CD14-positive monocyte (primary cell): Measurements from ENCODE around the gene GALNTL6. TPM values are rescaled to one million over a fixed set of nuclear protein-coding genes. Genes with fewer than 3 reads are reported as not detected.

ENCODE experiments used
- DNase-seq, 3 donors: peaks; one replicate each; pipeline ENCODE4 v3.0.0-alpha.2; 2011 to 2022
- H2AFZ ChIP-seq: 2 replicates; pipeline ENCODE4 v1.6.0; 2012; ENCODE audit warnings: mild to moderate bottlenecking, low read depth, low read length, inconsistent platforms; ENCODE audit not compliant: insufficient read depth, poor library complexity, severe bottlenecking
- H3K27ac ChIP-seq, 2 donors: 1 replicate in 1 of 2; 2 replicates in 1 of 2; pipeline ENCODE4 v1.5.1; 2012 to 2013; ENCODE audit warnings: low read length in 2 of 2, control low read depth in 1 of 2, inconsistent platforms in 1 of 2, low read depth in 1 of 2, mild to moderate bottlenecking in 1 of 2
- H3K27me3 ChIP-seq, 2 donors: one replicate each; pipeline versions ENCODE4 v1.6.0 to v1.6.1; 2011 to 2013; ENCODE audit warnings: low read length in 2 of 2; ENCODE audit not compliant: control insufficient read depth in 2 of 2, insufficient read depth in 2 of 2
- H3K36me3 ChIP-seq, 2 donors: replicated peaks in 1 of 2; 1 replicate in 1 of 2; 2 replicates in 1 of 2; pipeline versions ENCODE4 v1.5.1 to v1.6.1; 2012 to 2013; ENCODE audit warnings: low read length in 2 of 2, control low read depth in 1 of 2, inconsistent platforms in 1 of 2, mild to moderate bottlenecking in 1 of 2; ENCODE audit not compliant: insufficient read depth in 2 of 2, control insufficient read depth in 1 of 2
- H3K4me1 ChIP-seq, 2 donors: 1 replicate in 1 of 2; 2 replicates in 1 of 2; pipeline versions ENCODE4 v1.5.1 to v1.6.1; 2012 to 2013; ENCODE audit warnings: low read length in 2 of 2, control low read depth in 1 of 2, inconsistent platforms in 1 of 2, mild to moderate bottlenecking in 1 of 2, moderate library complexity in 1 of 2; ENCODE audit not compliant: insufficient read depth in 2 of 2, control insufficient read depth in 1 of 2
- H3K4me2 ChIP-seq: replicated peaks from 2 replicates; pipeline ENCODE3; 2012; ENCODE audit warnings: low read length, moderate library complexity, mild to moderate bottlenecking; ENCODE audit not compliant: poor library complexity, severe bottlenecking; ENCODE audit errors: extremely low read depth
- H3K4me3 ChIP-seq, 3 experiments: fragments of 200-600 bp in 1 of 3; sonication (generic) in 1 of 3; replicated peaks in 1 of 3; 1 replicate in 2 of 3; 2 replicates in 1 of 3; pipeline ENCODE4 v1.5.1; 2011 to 2013; ENCODE audit warnings: low read length in 3 of 3, mild to moderate bottlenecking in 3 of 3, control low read depth in 2 of 3, low read depth in 2 of 3, inconsistent platforms in 1 of 3, moderate library complexity in 1 of 3
- H3K79me2 ChIP-seq: 2 replicates; pipeline ENCODE4 v1.6.0; 2012; ENCODE audit warnings: mild to moderate bottlenecking, control low read depth, inconsistent platforms, low read length, moderate library complexity; ENCODE audit not compliant: insufficient read depth
- H3K9ac ChIP-seq: 2 replicates; pipeline ENCODE4 v1.6.0; 2017; ENCODE audit warnings: low read length, mild to moderate bottlenecking; ENCODE audit not compliant: insufficient read depth, poor library complexity, severe bottlenecking
- H3K9me3 ChIP-seq, 2 donors: replicated peaks in 1 of 2; 1 replicate in 1 of 2; 2 replicates in 1 of 2; pipeline versions ENCODE4 v1.5.1 to v1.6.1; 2012 to 2013; ENCODE audit warnings: low read length in 2 of 2, control low read depth in 1 of 2; ENCODE audit not compliant: control insufficient read depth in 1 of 2, insufficient read depth in 1 of 2
- H4K20me1 ChIP-seq: 2 replicates; pipeline ENCODE4 v1.6.0; 2012; ENCODE audit warnings: mild to moderate bottlenecking, low read length, control low read depth, moderate library complexity; ENCODE audit not compliant: insufficient read depth
- H3K27ac Mint-ChIP-seq, 7 donors: one replicate each; pipeline ENCODE4 v1.8.0; 2020; ENCODE audit warnings: mild to moderate bottlenecking in 7 of 7, mixed read lengths in 7 of 7, moderate library complexity in 6 of 7, inconsistent platforms in 2 of 7
- H3K27me3 Mint-ChIP-seq, 3 donors: one replicate each; pipeline ENCODE4 v1.8.0; 2021 to 2022; ENCODE audit warnings: low read depth in 3 of 3, mild to moderate bottlenecking in 3 of 3, mixed read lengths in 3 of 3, moderate library complexity in 3 of 3, inconsistent platforms in 1 of 3
- H3K36me3 Mint-ChIP-seq, 2 donors: one replicate each; pipeline ENCODE4 v1.8.0; 2020; ENCODE audit warnings: mixed read lengths in 2 of 2, inconsistent platforms in 1 of 2, mild to moderate bottlenecking in 1 of 2
- H3K4me1 Mint-ChIP-seq: one replicate; pipeline ENCODE4 v1.8.0; 2020; ENCODE audit warnings: mild to moderate bottlenecking, mixed read lengths
- H3K4me3 Mint-ChIP-seq, 2 donors: one replicate each; pipeline ENCODE4 v1.8.0; 2020; ENCODE audit warnings: mild to moderate bottlenecking in 2 of 2, mixed read lengths in 2 of 2, moderate library complexity in 1 of 2
- H3K9me3 Mint-ChIP-seq, 7 donors: one replicate each; pipeline ENCODE4 v1.8.0; 2020 to 2022; ENCODE audit warnings: mixed read lengths in 7 of 7, mild to moderate bottlenecking in 6 of 7, moderate library complexity in 6 of 7, inconsistent platforms in 2 of 7
- CTCF ChIP-seq: fragments of 200-600 bp; IDR thresholded peaks from one replicate; pipeline ENCODE4 v1.8.0; 2022; ENCODE audit warnings: antibody characterized with exemption, mild to moderate bottlenecking
- WGBS: methylation state at CpG from one replicate; pipeline ENCODE4 v1.1.5; 2013; ENCODE audit warnings: missing lambda C conversion rate; ENCODE audit not compliant: insufficient coverage; 5-methylcytosine and 5-hydroxymethylcytosine counted together
- intact Hi-C, 2 donors: fragments of 100-400 bp; cut with micrococcal nuclease; formaldehyde crosslinking; loops; one replicate each; pipeline versions ENCODE4 v1.15.0 to v1.15.1; 2023
- polyA plus RNA-seq, 3 donors: library from polyadenylated mRNA; depleted of rRNA in 1 of 3; unstranded in 2 of 3; stranded (reverse) in 1 of 3; fragments of 300-500 nt in 2 of 3; fragments of >200 nt in 1 of 3; fragmentation: Illumina TruSeq in 2 of 3; gene quantifications; 1 replicate in 2 of 3; 2 replicates in 1 of 3; pipeline ENCODE4 v1.2.3, GENCODE V29; 2012 to 2021

Gene GALNTL6
- polyA plus RNA-seq, 3 donors, result 0.05 TPM; not detected in 2

- Mint-ChIP-seq H3K4me3 (no peak overlapping the region), H3K27ac (no peak overlapping the region), H3K36me3 (no peaks in the 10 kb centered on the region), H3K9me3 (peaks cover 4 to 16% (median 10%) of the 10 kb centered on the region in 7 donors), H3K27me3 (peaks cover 0 to 2% (median 0%) of the 10 kb centered on the region in 3 donors), H3K4me1 (no peaks in the 10 kb centered on the region)
- no peaks in the 10 kb centered on the region for H3K27me3 ChIP-seq
- H3K79me2 ChIP-seq, result no peaks in the 10 kb centered on the region
- no peaks in the 10 kb centered on the region for H3K36me3 ChIP-seq
- no peak overlapping the region for H3K4me3 ChIP-seq
- no peaks in the 10 kb centered on the region for H3K4me1 ChIP-seq
- H3K27ac ChIP-seq, result no peak overlapping the region
- H3K9ac ChIP-seq, result no peak overlapping the region
- TF ChIP-seq CTCF, result no peak
- H2AFZ ChIP-seq, result no peak overlapping the region
- H4K20me1 ChIP-seq, result no peaks in the 10 kb centered on the region
- H3K4me2 ChIP-seq, result no peak overlapping the region
- peaks cover 6 to 11% of the 10 kb centered on the region in 2 donors for H3K9me3 ChIP-seq
- no peak for DNase-seq
- intact Hi-C loops, result no loop called here
Observed at GRCh38 chr4:172691552-172691951, 878.3 kb downstream of the GALNTL6 start.

- Histone ChIP-seq H3K4me3 (no peak overlapping the region), H2AFZ (no peak overlapping the region), H3K27ac (no peak overlapping the region), H3K4me2 (no peak overlapping the region), H4K20me1 (no peaks in the 10 kb centered on the region), H3K36me3 (no peaks in the 10 kb centered on the region), H3K9ac (no peak overlapping the region), H3K79me2 (no peaks in the 10 kb centered on the region), H3K9me3 (peaks cover 4 to 11% of the 10 kb centered on the region in 2 donors), H3K27me3 (no peaks in the 10 kb centered on the region), H3K4me1 (no peaks in the 10 kb centered on the region)
- DNase-seq, result no peak
- WGBS, result no CpG with 5 or more reads among the region's 2 CpGs
- Mint-ChIP-seq H3K9me3 (peaks cover 4 to 15% (median 9%) of the 10 kb centered on the region in 7 donors), H3K4me1 (no peaks in the 10 kb centered on the region), H3K4me3 (no peak overlapping the region), H3K27me3 (no peaks in the 10 kb centered on the region), H3K27ac (no peak overlapping the region), H3K36me3 (no peaks in the 10 kb centered on the region)
- TF ChIP-seq CTCF, result no peak
- intact Hi-C loops, result no loop called here
Observed at GRCh38 chr4:172692701-172693100, 879.5 kb downstream of the GALNTL6 start.
